GM12801 (cell line): ENCODE results near the gene PNKP.

Experiments
- CTCF ChIP-seq: IDR thresholded peaks from one replicate; pipeline ENCODE4 v1.5.1; 2011; ENCODE audit warnings: control low read depth; ENCODE audit not compliant: insufficient read length; ENCODE audit errors: extremely low read depth

Gene PNKP

GRCh38 chr19:49889038-49889686, 21.8 kb upstream of the PNKP start:
- no peak for TF ChIP-seq CTCF

- no peak for TF ChIP-seq CTCF
These were observed 21.1 kb upstream of the PNKP start for GRCh38 chr19:49888510-49888824.

- no peak for TF ChIP-seq CTCF
These were observed 20.5 kb upstream of the PNKP start for GRCh38 chr19:49887665-49888509.

- TF ChIP-seq CTCF = no peak
These were observed 19.8 kb upstream of the PNKP start for GRCh38 chr19:49887037-49887664.

GRCh38 chr19:49884760-49885159, 17.4 kb upstream of the PNKP start:
- no peak for TF ChIP-seq CTCF

GRCh38 chr19:49884109-49884508, 16.7 kb upstream of the PNKP start:
- no peak for TF ChIP-seq CTCF

- no peak for TF ChIP-seq CTCF
These were observed 15.7 kb upstream of the PNKP start for GRCh38 chr19:49883094-49883493.
